ENCODE measurements around the gene WDFY4. TPM values are rescaled to one million over a fixed set of nuclear protein-coding genes. Genes with fewer than 3 reads are reported as not detected.

Gene WDFY4
- total and polyA plus RNA-seq, 4 donors: 4.6 to 26.9 (median 13.5) TPM

GRCh38 chr10:48696535-48696873 is 11.8 kb downstream of the WDFY4 start:
- no peak for TF ChIP-seq CTCF (IDR thresholded peaks at IDR 0.05; ENCODE audit: control extremely low read depth, extremely low read depth)
- no peak overlapping the region for H3K27ac ChIP-seq (ENCODE audit: low read depth in 1 of 2, low read length in 1 of 2)
- no peaks in the 10 kb centered on the region for H3K4me1 ChIP-seq (ENCODE audit: control insufficient read depth in 5 of 5, insufficient read depth in 5 of 5, low read length in 5 of 5)
- no peaks in the 10 kb centered on the region for H3K27me3 ChIP-seq (ENCODE audit: control insufficient read depth in 3 of 3, insufficient read depth in 3 of 3, low read length in 2 of 3)
- H3K9me3 ChIP-seq (ENCODE audit: control insufficient read depth in 4 of 4, insufficient read depth in 3 of 4, low read length in 3 of 4): peaks cover 0 to 2% (median 0%) of the 10 kb centered on the region in 4 donors
- H3K4me3 ChIP-seq: no peak overlapping the region
- no peak for DNase-seq
- no peaks in the 10 kb centered on the region for H3K36me3 ChIP-seq (ENCODE audit: control insufficient read depth in 4 of 4, insufficient read depth in 4 of 4, low read length in 4 of 4)
- H3K9ac ChIP-seq (ENCODE audit: insufficient read depth in 1 of 2, low read length in 2 of 2): no peak overlapping the region
- no peak for ATAC-seq (ENCODE audit: insufficient read depth, low FRiP score)
- 93 to 96% methylated on average over 4 of the region's 4 CpGs for WGBS, 2 donors

GRCh38 chr10:48697091-48697490 is 12.4 kb downstream of the WDFY4 start:
- no peak for ATAC-seq (ENCODE audit: insufficient read depth, low FRiP score)
- WGBS, 2 donors: 86 to 95% methylated on average over 5 of the region's 5 CpGs

GRCh38 chr10:48697821-48698764 is 13.4 kb downstream of the WDFY4 start:
- WGBS, 2 donors: 88 to 93% methylated on average over 19 of the region's 19 CpGs
- peaks cover 0 to 2% (median 0%) of the 10 kb centered on the region in 4 donors for H3K9me3 ChIP-seq (ENCODE audit: control insufficient read depth in 4 of 4, insufficient read depth in 3 of 4, low read length in 3 of 4)
- H3K9ac ChIP-seq (ENCODE audit: insufficient read depth in 1 of 2, low read length in 2 of 2): no peak overlapping the region
- ATAC-seq (ENCODE audit: insufficient read depth, low FRiP score): no peak
- H3K4me3 ChIP-seq: no peak overlapping the region
- TF ChIP-seq CTCF (IDR thresholded peaks at IDR 0.05; ENCODE audit: control extremely low read depth, extremely low read depth): no peak
- peaks cover 0 to 11% (median 0%) of the 10 kb centered on the region in 5 donors for H3K4me1 ChIP-seq (ENCODE audit: control insufficient read depth in 5 of 5, insufficient read depth in 5 of 5, low read length in 5 of 5)
- no peaks in the 10 kb centered on the region for H3K27me3 ChIP-seq (ENCODE audit: control insufficient read depth in 3 of 3, insufficient read depth in 3 of 3, low read length in 2 of 3)
- no peak for DNase-seq
- H3K27ac ChIP-seq (ENCODE audit: low read depth in 1 of 2, low read length in 1 of 2): no peak overlapping the region
- no peaks in the 10 kb centered on the region for H3K36me3 ChIP-seq (ENCODE audit: control insufficient read depth in 4 of 4, insufficient read depth in 4 of 4, low read length in 4 of 4)

More at GRCh38 chr10:48697091-48697490, 12.4 kb downstream of the WDFY4 start:
- H3K27ac ChIP-seq (ENCODE audit: low read depth in 1 of 2, low read length in 1 of 2): no peak overlapping the region
- H3K36me3 ChIP-seq (ENCODE audit: control insufficient read depth in 4 of 4, insufficient read depth in 4 of 4, low read length in 4 of 4): no peaks in the 10 kb centered on the region
- peaks cover 0 to 2% (median 0%) of the 10 kb centered on the region in 4 donors for H3K9me3 ChIP-seq (ENCODE audit: control insufficient read depth in 4 of 4, insufficient read depth in 3 of 4, low read length in 3 of 4)
- H3K9ac ChIP-seq (ENCODE audit: insufficient read depth in 1 of 2, low read length in 2 of 2): no peak overlapping the region
- no peak for DNase-seq
- peaks cover 0 to 2% (median 0%) of the 10 kb centered on the region in 5 donors for H3K4me1 ChIP-seq (ENCODE audit: control insufficient read depth in 5 of 5, insufficient read depth in 5 of 5, low read length in 5 of 5)
- H3K27me3 ChIP-seq (ENCODE audit: control insufficient read depth in 3 of 3, insufficient read depth in 3 of 3, low read length in 2 of 3): no peaks in the 10 kb centered on the region
- TF ChIP-seq CTCF (IDR thresholded peaks at IDR 0.05; ENCODE audit: control extremely low read depth, extremely low read depth): no peak
- H3K4me3 ChIP-seq: no peak overlapping the region

All from lung (tissue), 12 donors.